ENCODE measurements around the gene ERI2. TPM values are rescaled to one million over a fixed set of nuclear protein-coding genes. Genes with fewer than 3 reads are reported as not detected.

ERI2 gene
- total and polyA plus RNA-seq, 2 of the 13 experiments (the other 11 are each of a cell fraction or from before 2014, with no cell fraction given), result 17.4 to 41.3 TPM

- TF ChIP-seq ZNF253 (CRISPR knock-in tag; IDR thresholded peaks at IDR 0.05; ENCODE audit: borderline replicate concordance) (no peak), KLF6 (CRISPR knock-in tag; IDR thresholded peaks at IDR 0.05) (no peak), SIN3A (IDR thresholded peaks at IDR 0.05; ENCODE audit: borderline replicate concordance, low read depth, low read length) (no peak), SPEN (CRISPR knock-in tag; IDR thresholded peaks at IDR 0.05; ENCODE audit: low read depth) (peak; percentile 51; the same call in 1 of the 2 replicates), SCMH1 (CRISPR knock-in tag; IDR thresholded peaks at IDR 0.05; ENCODE audit: borderline replicate concordance) (no peak), BRCA1 (CRISPR knock-in tag; IDR thresholded peaks at IDR 0.05) (no peak), HMGA1 (CRISPR knock-in tag; conservative IDR thresholded peaks at IDR 0.05) (no peak), MEF2D (CRISPR knock-in tag; IDR thresholded peaks at IDR 0.05) (peak; percentile 67), ZNF281 (CRISPR knock-in tag; IDR thresholded peaks at IDR 0.05; ENCODE audit: borderline replicate concordance) (no peak), SAFB2 (CRISPR knock-in tag; IDR thresholded peaks at IDR 0.05; ENCODE audit: borderline replicate concordance, low read depth) (no peak; the same call in 1 of the 2 replicates), STAG1 (CRISPR knock-in tag; IDR thresholded peaks at IDR 0.05) (no peak), ZNF138 (CRISPR knock-in tag; IDR thresholded peaks at IDR 0.05; ENCODE audit: low read depth) (no peak), IKZF1 (IDR thresholded peaks at IDR 0.05) (no peak), XRCC5 (optimal IDR thresholded peaks at IDR 0.05; ENCODE audit: low read length) (no peak), WIZ (CRISPR knock-in tag; IDR thresholded peaks at IDR 0.05) (no peak), ZNF746 (CRISPR knock-in tag; IDR thresholded peaks at IDR 0.05) (no peak), FLYWCH1 (CRISPR knock-in tag; IDR thresholded peaks at IDR 0.05) (no peak), ZZZ3 (CRISPR knock-in tag; IDR thresholded peaks at IDR 0.05; ENCODE audit: borderline replicate concordance) (no peak), CEBPB (IDR thresholded peaks at IDR 0.05; ENCODE audit: borderline replicate concordance, low read depth, low read length) (no peak), ZMYM2 (CRISPR knock-in tag; IDR thresholded peaks at IDR 0.05) (no peak), SMAD3 (CRISPR knock-in tag; IDR thresholded peaks at IDR 0.05) (0 out of 2 replicates have a peak, but pooled peaks have one; percentile 22), PRPF4 (IDR thresholded peaks at IDR 0.05; ENCODE audit: low read depth, low read length, poor library complexity, severe bottlenecking) (no peak)
- TF ChIP-seq, protein P1, sequence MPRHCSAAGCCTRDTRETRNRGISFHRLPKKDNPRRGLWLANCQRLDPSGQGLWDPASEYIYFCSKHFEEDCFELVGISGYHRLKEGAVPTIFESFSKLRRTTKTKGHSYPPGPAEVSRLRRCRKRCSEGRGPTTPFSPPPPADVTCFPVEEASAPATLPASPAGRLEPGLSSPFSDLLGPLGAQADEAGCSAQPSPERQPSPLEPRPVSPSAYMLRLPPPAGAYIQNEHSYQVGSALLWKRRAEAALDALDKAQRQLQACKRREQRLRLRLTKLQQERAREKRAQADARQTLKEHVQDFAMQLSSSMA (CRISPR knock-in tag; IDR thresholded peaks at IDR 0.05), result no peak
- TF ChIP-seq, protein P2, sequence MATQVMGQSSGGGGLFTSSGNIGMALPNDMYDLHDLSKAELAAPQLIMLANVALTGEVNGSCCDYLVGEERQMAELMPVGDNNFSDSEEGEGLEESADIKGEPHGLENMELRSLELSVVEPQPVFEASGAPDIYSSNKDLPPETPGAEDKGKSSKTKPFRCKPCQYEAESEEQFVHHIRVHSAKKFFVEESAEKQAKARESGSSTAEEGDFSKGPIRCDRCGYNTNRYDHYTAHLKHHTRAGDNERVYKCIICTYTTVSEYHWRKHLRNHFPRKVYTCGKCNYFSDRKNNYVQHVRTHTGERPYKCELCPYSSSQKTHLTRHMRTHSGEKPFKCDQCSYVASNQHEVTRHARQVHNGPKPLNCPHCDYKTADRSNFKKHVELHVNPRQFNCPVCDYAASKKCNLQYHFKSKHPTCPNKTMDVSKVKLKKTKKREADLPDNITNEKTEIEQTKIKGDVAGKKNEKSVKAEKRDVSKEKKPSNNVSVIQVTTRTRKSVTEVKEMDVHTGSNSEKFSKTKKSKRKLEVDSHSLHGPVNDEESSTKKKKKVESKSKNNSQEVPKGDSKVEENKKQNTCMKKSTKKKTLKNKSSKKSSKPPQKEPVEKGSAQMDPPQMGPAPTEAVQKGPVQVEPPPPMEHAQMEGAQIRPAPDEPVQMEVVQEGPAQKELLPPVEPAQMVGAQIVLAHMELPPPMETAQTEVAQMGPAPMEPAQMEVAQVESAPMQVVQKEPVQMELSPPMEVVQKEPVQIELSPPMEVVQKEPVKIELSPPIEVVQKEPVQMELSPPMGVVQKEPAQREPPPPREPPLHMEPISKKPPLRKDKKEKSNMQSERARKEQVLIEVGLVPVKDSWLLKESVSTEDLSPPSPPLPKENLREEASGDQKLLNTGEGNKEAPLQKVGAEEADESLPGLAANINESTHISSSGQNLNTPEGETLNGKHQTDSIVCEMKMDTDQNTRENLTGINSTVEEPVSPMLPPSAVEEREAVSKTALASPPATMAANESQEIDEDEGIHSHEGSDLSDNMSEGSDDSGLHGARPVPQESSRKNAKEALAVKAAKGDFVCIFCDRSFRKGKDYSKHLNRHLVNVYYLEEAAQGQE (IDR thresholded peaks at IDR 0.05; ENCODE audit: borderline replicate concordance in 1 of 2, low read depth in 1 of 2, low read length in 2 of 2), result no peak
Measured at GRCh38 chr16:20763461-20764232, 42.6 kb downstream of the ERI2 start, which contains the start of gene ACSM3 (continued).

All from HepG2 (cell line).